Vagina (tissue), 2 donors: ENCODE data around the gene PHPT1.

Experiments used
- POLR2A ChIP-seq, 2 donors: fragments of 450-650 bp; IDR thresholded peaks; one replicate each; pipeline ENCODE4 v1.6.1; 2017; ENCODE audit warnings: antibody characterized with exemption in 2 of 2, mild to moderate bottlenecking in 2 of 2, moderate library complexity in 2 of 2
- TF ChIP-seq, protein P1 (sequence below), 3 experiments: fragments of 450-650 bp in 2 of 3; fragments of 200-600 bp in 1 of 3; sonication (generic) in 1 of 3; IDR thresholded peaks; one replicate each; pipeline ENCODE4 v1.5.1; 2017 to 2019; ENCODE audit warnings: antibody characterized with exemption in 3 of 3, mild to moderate bottlenecking in 2 of 3, moderate library complexity in 2 of 3

DNA sequence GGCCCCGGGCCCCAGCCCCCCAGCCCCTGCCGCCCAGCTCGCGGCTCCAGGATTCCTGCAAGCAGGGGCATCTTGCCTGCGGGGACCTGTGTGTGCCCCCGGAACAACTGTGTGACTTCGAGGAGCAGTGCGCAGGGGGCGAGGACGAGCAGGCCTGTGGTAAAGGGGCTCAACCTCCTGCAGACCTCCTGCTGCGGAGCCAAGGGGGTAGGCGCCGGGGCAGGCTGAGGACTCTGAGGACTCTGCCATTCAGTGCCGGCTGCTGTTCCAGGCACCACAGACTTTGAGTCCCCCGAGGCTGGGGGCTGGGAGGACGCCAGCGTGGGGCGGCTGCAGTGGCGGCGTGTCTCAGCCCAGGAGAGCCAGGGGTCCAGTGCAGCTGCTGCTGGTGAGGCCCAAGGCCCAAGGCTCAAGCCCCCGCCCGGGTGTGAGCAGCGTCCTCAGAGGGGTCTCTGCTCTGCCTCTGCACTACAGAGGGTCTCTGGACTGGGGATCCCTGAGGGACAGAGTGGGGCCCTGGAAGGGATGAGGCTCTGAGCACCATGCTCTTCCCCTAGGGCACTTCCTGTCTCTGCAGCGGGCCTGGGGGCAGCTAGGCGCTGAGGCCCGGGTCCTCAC, 6.4 kb downstream of the PHPT1 start:
- no peak for TF ChIP-seq POLR2A (IDR thresholded peaks at IDR 0.05)
- TF ChIP-seq, protein P1, sequence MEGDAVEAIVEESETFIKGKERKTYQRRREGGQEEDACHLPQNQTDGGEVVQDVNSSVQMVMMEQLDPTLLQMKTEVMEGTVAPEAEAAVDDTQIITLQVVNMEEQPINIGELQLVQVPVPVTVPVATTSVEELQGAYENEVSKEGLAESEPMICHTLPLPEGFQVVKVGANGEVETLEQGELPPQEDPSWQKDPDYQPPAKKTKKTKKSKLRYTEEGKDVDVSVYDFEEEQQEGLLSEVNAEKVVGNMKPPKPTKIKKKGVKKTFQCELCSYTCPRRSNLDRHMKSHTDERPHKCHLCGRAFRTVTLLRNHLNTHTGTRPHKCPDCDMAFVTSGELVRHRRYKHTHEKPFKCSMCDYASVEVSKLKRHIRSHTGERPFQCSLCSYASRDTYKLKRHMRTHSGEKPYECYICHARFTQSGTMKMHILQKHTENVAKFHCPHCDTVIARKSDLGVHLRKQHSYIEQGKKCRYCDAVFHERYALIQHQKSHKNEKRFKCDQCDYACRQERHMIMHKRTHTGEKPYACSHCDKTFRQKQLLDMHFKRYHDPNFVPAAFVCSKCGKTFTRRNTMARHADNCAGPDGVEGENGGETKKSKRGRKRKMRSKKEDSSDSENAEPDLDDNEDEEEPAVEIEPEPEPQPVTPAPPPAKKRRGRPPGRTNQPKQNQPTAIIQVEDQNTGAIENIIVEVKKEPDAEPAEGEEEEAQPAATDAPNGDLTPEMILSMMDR (IDR thresholded peaks at IDR 0.05), result no peak
